Vagina (tissue), 2 donors: ENCODE measurements around the gene CNNM2.

ENCODE experiments used
- CTCF ChIP-seq, 3 experiments: fragments of 450-650 bp in 2 of 3; fragments of 200-600 bp in 1 of 3; sonication (generic) in 1 of 3; IDR thresholded peaks; one replicate each; pipeline ENCODE4 v1.5.1; 2017 to 2019; ENCODE audit warnings: antibody characterized with exemption in 3 of 3, mild to moderate bottlenecking in 2 of 3, moderate library complexity in 2 of 3
- POLR2A ChIP-seq, 2 donors: fragments of 450-650 bp; IDR thresholded peaks; one replicate each; pipeline ENCODE4 v1.6.1; 2017; ENCODE audit warnings: antibody characterized with exemption in 2 of 2, mild to moderate bottlenecking in 2 of 2, moderate library complexity in 2 of 2
- POLR2AphosphoS5 ChIP-seq, 2 donors: sonication (generic); formaldehyde crosslinking; IDR thresholded peaks; one replicate each; pipeline ENCODE4 v1.9.0; 2017; ENCODE audit warnings: antibody characterized with exemption in 2 of 2, mild to moderate bottlenecking in 2 of 2, low read depth in 1 of 2; ENCODE audit not compliant: insufficient read depth in 1 of 2

GRCh38 chr10:103060575-103060974 lies 142.5 kb downstream of the CNNM2 start:
- TF ChIP-seq CTCF (IDR thresholded peaks at IDR 0.05), result no peak
- no peak for TF ChIP-seq POLR2A (IDR thresholded peaks at IDR 0.05)
- TF ChIP-seq POLR2AphosphoS5 (IDR thresholded peaks at IDR 0.05; ENCODE audit: insufficient read depth in 1 of 2, low read depth in 1 of 2), result no peak
